Measurements from ENCODE around the gene BMERB1.

GRCh38 chr16:15495898-15496297 lies 61.5 kb downstream of the BMERB1 start:
- TF ChIP-seq, protein P1, sequence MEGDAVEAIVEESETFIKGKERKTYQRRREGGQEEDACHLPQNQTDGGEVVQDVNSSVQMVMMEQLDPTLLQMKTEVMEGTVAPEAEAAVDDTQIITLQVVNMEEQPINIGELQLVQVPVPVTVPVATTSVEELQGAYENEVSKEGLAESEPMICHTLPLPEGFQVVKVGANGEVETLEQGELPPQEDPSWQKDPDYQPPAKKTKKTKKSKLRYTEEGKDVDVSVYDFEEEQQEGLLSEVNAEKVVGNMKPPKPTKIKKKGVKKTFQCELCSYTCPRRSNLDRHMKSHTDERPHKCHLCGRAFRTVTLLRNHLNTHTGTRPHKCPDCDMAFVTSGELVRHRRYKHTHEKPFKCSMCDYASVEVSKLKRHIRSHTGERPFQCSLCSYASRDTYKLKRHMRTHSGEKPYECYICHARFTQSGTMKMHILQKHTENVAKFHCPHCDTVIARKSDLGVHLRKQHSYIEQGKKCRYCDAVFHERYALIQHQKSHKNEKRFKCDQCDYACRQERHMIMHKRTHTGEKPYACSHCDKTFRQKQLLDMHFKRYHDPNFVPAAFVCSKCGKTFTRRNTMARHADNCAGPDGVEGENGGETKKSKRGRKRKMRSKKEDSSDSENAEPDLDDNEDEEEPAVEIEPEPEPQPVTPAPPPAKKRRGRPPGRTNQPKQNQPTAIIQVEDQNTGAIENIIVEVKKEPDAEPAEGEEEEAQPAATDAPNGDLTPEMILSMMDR (IDR thresholded peaks at IDR 0.05; ENCODE audit: low read depth, low read length) = no peak
- TF ChIP-seq POLR2A (IDR thresholded peaks at IDR 0.05; ENCODE audit: extremely low read depth, insufficient read length) = no peak
- no peak for TF ChIP-seq MYC (IDR thresholded peaks at IDR 0.05; ENCODE audit: low read depth, low read length)

Measured in NB4 (cell line).